ENCODE measurements around the gene KRTAP10-3. TPM values are rescaled to one million over a fixed set of nuclear protein-coding genes. Genes with fewer than 3 reads are reported as not detected.

Gene KRTAP10-3
- total and polyA plus RNA-seq, 2 of the 13 experiments (the other 11 are each of a cell fraction or from before 2014, with no cell fraction given), result not detected

DNA sequence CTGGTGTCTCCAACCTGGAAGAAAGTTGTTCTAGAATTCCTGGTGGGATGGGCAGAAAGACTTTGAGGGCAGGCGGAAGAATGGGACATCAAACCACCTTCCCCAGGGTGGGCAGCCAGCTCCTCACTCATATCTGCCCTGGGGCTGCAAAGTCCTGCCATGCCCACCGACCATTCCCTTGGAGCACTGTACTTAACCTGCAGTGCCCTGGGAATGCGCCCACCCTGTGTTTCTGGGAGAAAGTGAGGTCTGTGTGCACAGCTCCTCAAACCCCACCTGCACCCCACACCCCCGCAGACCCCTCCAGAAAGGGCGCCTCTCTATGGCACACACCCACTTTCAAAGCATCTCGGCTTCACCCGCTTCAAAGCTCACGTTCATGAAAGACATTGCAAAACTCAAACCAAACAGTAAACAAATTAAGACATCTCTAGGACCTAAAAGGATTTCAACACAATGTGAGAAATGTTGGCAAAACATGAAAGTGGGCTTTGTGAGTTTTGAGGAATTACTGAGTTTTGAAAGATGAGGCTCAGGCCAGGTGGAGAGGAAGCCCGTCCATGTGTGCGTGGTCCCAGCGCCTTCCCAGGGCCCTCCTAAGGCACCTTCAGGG is 43.7 kb downstream of the KRTAP10-3 start (continued):
- TF ChIP-seq POLR2G (IDR thresholded peaks at IDR 0.05; ENCODE audit: low read depth, low read length) (no peak; the same call in 1 of the 2 replicates), PCBP1 (IDR thresholded peaks at IDR 0.05; ENCODE audit: borderline replicate concordance, low read depth, low read length) (no peak), SPEN (CRISPR knock-in tag; IDR thresholded peaks at IDR 0.05; ENCODE audit: low read depth) (no peak), ZC3H4 (CRISPR knock-in tag; IDR thresholded peaks at IDR 0.05; ENCODE audit: borderline replicate concordance) (no peak), ZNF362 (CRISPR knock-in tag; IDR thresholded peaks at IDR 0.05; ENCODE audit: borderline replicate concordance) (no peak), ZNF75D (CRISPR knock-in tag; IDR thresholded peaks at IDR 0.05; ENCODE audit: borderline replicate concordance) (no peak), ZNF891 (CRISPR knock-in tag; IDR thresholded peaks at IDR 0.05) (no peak), TMF1 (CRISPR knock-in tag; IDR thresholded peaks at IDR 0.05; ENCODE audit: low read depth) (no peak), AGO2 (optimal IDR thresholded peaks at IDR 0.05; ENCODE audit: low read depth, low read length) (no peak), SYNCRIP (IDR thresholded peaks at IDR 0.05; ENCODE audit: insufficient read depth, low read depth, low read length) (no peak), REL (CRISPR knock-in tag; conservative IDR thresholded peaks at IDR 0.05) (no peak), STAT5B (CRISPR knock-in tag; IDR thresholded peaks at IDR 0.05) (no peak), TBL1XR1 (IDR thresholded peaks at IDR 0.05; ENCODE audit: borderline replicate concordance, low read length, partially characterized antibody) (no peak), ZNF274 (CRISPR knock-in tag; IDR thresholded peaks at IDR 0.05) (no peak), TRIM24 (CRISPR knock-in tag; IDR thresholded peaks at IDR 0.05) (0 out of 2 replicates have a peak, but pooled peaks have one; percentile 63), FOSL1 (CRISPR knock-in tag; IDR thresholded peaks at IDR 0.05; ENCODE audit: borderline replicate concordance) (no peak), ZUFSP (CRISPR knock-in tag; IDR thresholded peaks at IDR 0.05; ENCODE audit: borderline replicate concordance) (no peak), NBN (conservative IDR thresholded peaks at IDR 0.05) (no peak), TBX2 (CRISPR knock-in tag; IDR thresholded peaks at IDR 0.05; ENCODE audit: borderline replicate concordance) (peak; percentile 45; the same call in 1 of the 2 replicates), ZNF572 (CRISPR knock-in tag; IDR thresholded peaks at IDR 0.05) (no peak), ARID5B (CRISPR knock-in tag; IDR thresholded peaks at IDR 0.05) (peak; percentile 48), ZNF562 (CRISPR knock-in tag; IDR thresholded peaks at IDR 0.05; ENCODE audit: borderline replicate concordance) (no peak)
- TF ChIP-seq, protein P1, sequence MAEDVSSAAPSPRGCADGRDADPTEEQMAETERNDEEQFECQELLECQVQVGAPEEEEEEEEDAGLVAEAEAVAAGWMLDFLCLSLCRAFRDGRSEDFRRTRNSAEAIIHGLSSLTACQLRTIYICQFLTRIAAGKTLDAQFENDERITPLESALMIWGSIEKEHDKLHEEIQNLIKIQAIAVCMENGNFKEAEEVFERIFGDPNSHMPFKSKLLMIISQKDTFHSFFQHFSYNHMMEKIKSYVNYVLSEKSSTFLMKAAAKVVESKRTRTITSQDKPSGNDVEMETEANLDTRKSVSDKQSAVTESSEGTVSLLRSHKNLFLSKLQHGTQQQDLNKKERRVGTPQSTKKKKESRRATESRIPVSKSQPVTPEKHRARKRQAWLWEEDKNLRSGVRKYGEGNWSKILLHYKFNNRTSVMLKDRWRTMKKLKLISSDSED (CRISPR knock-in tag; IDR thresholded peaks at IDR 0.05), result no peak
